Hematopoietic multipotent progenitor cell treated with erythropoietin and hydrocortisone succinate and interleukin-3 and kit ligand, for 4 days (in vitro differentiated cells): ENCODE results near the gene IKBKE.
A peak's percentile ranks its signal among the peaks of the same experiment; 100 is the strongest.

ENCODE experiments used
- DNase-seq: peaks from one replicate; pipeline ENCODE4 v3.0.0-alpha.2; 2015

Gene IKBKE

GRCh38 chr1:206455666-206456344 is 14.5 kb upstream of the IKBKE start:
- DNase-seq = peak; percentile 72

DNA sequence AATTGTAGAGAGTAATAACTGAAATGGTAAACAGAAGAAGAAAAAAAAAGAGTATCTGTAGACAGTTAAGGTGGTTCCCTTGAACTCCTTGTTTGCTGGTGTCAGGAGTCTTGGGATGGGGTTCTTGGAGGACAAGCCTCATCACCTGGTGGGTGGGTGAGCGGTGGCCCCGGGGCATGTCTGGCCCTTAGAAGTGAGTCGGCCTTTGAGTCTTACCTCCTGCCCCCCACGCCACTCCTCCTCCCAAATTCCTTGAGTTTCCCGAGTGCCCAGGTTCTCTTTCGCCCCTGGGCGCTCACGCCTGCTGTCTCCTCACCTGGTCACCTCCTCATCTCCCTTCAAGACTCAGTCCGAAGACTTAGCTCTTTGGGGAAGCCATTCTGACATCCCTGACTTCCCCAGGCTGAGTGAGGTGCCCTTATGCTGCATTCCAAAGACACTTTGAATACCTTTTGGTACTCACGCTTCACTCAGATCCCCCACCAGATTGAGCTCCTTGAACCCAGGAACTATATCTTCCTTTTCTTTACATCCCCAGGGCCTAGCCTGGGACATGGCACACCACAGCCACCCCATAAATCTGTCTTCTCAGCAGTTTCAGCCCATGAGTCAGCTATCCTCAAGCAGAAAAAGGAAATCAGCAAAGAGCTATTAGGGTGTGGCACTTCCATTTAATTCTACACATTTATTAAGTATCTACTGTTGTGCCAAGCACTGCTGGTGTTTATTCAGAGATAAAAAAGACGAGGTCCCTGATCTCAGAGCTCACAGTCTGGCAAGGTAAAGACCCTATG is 13.5 kb upstream of the IKBKE start:
- DNase-seq = peak; percentile 61

DNA sequence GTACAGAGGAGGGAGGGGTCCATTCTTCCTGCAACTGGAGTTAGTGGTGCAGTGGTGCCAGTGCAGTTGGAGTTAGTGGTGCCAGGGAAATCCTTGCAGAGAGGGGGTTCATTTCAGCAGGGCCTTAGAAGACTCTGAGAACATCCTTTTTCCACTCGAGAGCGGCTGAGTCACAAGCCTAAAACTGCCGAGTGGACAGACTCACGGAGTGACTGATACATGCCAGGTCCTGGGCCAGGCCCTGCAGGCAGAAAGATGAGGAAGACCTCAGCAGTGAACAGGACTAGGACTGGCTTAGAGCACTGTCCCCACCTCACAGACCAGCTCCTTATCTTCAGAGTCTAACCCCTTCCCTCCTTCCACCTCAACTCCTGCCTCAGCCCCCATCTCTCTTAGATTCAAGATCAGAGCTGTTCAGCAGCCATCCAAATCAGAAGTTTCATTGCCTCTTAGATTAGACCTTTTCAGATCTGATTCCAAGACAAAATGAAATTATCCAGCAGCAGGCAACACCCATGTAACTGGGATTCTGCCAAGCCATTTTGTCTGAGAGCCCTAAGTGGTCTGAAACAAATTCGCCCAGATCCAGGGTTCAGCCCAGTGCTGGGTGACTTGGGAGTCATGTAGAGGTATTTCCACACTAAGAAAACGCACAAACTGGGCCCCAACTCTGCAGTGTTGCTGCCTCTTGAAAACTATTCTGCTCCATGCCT is 12.7 kb upstream of the IKBKE start:
- DNase-seq = no peak

DNA sequence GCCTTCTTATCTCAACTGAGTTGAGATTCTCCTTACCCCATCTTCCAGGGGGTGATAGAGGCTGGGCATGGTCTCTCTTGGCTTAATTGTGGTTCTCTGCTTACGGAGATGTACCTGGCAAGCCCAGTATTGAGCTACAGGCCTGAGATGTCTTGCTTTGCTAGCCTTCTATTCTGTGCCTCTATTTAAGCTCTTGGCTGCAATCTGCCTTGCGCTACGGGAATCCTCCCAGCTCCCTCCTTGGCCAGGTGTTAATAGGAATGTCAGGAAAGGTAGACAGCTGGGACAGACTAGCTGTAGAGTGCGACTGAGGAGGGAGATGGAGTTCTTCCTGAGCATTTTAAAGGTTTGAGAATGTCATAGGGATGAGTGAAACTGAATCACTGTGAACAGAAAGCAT is 10.6 kb upstream of the IKBKE start:
- no peak for DNase-seq

DNA sequence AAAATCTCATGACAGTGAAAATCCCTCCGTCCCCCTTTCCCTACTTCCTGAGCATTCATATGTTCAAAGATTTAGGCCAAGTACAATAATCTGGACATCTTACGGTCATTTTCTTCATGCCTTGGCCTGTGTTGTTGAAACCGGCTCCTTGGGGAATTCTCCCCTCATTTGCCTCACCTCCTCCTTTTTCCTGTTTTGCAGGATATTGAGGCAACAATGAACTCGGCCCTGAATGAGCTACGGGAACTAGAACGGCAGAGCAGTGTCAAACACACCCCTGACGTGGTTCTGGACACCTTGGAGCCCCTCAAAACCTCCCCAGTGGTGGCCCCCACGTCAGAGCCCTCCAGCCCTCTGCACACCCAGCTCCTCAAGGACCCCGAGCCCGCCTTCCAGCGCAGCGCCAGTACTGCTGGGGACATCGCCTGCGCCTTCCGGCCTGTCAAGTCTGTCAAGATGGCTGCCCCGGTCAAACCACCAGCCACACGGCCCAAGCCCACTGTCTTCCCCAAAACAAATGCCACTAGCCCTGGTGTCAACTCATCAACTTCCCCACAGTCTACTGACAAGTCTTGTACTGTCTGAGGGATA is 9.3 kb upstream of the IKBKE start:
- DNase-seq = no peak

GRCh38 chr1:206461602-206462455 is 8.4 kb upstream of the IKBKE start:
- peak; percentile 86 for DNase-seq

GRCh38 chr1:206463137-206463536 is 7.1 kb upstream of the IKBKE start:
- DNase-seq = no peak

DNA sequence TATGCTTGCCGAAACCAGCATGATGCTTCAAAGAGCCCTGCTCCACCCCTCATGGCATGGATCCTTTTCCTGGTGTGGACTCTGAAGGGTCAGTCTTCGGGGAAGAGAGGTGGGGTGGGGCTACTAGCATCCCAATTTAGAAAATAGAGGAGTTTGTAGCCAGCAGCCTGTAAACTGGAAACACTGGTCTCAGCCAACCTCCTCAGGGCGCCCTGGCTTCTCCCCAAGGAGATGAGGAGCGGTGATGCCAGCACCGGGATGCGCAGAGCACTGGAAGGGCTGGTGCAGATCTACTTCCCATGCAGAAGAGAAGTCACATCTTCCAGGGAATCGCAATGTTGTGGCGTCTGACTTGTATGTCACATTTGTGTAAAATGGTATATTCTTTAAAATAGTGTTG is 6.4 kb upstream of the IKBKE start:
- DNase-seq = no peak

DNA sequence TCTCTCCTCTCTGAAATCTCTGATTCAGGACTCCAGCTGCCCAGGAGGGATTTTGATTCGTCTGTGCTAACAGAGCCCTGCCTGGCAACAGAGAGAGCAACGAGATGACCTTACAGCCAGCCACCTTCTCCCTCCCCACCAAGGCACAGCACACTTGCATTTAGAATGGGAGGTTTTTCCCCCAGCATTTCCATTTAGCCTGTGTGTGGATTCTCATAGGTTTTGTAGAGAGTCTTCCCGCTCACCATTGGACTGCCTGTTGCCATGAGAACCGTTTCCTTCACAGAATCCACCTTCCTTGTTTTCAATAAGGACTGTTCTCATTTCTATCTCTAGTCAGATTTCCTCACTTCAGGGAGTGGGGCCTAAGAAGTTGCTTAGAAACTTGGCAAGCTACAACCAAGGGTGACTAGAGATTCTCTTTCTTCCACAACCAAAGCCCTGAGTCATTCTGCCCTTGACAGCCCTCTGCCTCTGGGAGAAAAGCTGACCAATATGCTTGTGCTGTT is 5.8 kb upstream of the IKBKE start:
- peak; percentile 59 for DNase-seq

GRCh38 chr1:206465951-206466350 is 4.3 kb upstream of the IKBKE start:
- no peak for DNase-seq

DNA sequence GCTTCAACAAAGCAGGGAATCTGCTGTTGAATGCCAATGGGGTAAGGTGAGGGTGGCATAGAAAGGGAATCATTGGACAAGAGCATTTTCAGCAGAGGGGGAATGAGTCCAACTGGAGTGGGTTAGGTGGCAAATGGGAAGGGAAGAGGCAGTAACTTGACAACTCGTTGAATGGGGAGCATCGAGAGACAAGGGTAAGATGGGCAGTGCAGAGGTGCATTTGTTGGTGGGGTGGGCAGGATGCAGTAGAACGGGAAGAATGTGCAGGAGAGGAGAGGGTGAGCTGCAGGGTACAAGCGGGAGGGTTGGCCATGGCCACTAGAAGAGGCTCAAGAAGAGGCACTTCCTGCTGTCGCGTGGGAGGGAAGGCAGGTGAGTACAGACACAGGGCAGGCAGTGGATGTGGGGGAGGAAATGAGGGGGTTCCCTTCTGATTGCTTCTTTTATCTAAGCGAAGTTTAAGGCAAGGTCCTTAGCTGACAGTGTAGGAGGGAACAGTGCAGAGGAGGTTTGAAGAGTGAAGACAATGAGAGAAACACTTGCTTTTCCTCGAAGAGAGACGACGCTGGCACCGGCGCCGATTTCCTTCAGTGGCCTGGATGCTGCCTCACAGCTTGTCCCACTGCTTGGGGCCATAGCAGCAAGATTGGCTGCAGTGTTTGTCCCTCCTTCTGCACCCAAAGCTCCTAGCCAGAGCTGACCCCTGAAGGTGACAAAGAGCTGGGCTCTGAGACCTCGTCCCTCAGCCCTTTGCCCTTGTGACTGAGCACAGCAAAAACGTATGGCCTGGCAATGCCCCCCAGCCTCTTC is 3.2 kb upstream of the IKBKE start:
- DNase-seq = no peak

DNA sequence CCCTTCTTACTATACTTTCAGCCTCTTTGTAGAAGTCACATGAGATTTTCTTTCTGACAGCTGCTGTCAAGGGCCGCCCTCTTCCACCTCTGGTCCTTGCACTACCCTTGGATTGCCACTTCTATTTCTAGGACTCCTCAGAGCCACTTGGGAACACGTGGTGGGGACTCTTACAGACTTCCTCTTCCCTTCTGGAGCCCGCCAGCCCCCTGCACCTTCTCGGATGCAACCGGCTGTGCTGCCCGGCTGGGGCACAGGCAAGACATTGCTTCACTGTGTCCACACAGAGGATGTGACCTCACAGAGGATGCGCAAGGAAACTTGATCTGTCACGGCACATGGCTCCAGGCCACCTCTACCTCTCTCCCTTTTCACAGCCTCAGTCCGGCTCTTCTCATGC is 2.4 kb upstream of the IKBKE start:
- peak; percentile 84 for DNase-seq

DNA sequence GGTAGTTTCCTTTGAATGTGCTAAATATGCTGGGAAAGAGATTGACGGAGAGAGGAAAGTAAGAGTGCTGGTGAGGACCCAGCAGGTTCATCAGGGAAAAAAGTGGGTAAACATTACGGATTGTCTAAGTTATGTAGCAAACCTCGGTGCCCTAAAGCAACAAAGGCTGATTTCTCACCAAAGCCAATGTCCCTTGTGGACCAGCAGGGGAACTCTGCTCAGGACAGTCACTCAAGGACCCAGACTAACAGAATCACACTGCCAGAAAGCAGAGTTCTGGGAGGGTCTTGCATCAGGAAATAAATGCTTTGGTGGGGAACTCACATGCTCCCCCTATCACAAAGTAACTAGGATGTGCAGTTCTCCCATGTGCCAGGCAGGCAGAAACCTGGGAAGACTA is 1.7 kb upstream of the IKBKE start:
- DNase-seq = peak; percentile 37

DNA sequence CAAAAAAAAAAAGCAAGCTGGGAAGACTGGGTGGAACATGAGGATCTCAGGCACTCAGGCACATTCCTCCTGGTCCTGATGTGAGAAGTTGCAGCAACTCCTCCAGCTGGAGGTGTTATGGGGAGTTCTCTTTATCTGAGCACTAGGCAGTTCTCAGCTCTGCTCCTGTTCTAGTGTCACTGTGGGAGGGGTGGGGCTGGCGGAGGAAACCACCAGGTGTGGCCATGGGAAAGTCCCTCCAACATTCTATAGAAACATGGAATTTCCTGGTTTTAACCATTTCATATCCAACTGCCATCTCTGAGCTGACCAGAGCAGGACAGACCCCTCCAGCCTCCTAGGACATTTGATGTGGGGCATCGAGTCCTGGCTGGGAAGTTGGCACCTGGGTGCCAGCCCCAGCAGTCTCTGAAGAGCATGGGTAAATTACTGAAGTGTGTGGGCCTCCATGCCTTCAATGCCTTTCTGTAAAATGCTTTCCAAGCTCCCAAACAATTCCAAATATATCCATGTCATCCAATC is 804 bp upstream of the IKBKE start:
- DNase-seq = no peak

GRCh38 chr1:206470692-206471414 is 577 bp downstream of the IKBKE start:
- peak; percentile 66 for DNase-seq

GRCh38 chr1:206471415-206471801 is 1.1 kb downstream of the IKBKE start:
- no peak for DNase-seq

GRCh38 chr1:206472024-206472423 is 1.7 kb downstream of the IKBKE start:
- DNase-seq = no peak

DNA sequence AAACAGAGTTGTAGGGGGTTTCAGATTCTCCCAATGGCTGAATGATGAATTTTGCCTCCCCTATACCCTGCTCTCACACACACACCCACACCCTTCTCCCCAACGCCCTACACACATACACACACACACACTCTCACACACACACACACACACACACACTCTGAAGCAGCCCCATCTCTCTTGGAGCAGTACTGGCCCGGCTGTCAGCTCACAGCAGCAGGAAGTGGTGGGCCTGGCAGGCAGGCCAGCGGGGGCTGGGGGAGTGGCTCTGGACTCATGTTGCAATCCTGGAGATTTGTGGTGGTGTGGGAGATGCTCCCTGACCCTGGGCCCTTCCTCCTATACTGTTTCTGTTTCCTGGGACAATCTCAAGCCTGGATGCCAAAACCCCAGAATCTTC is 2.2 kb downstream of the IKBKE start:
- peak; percentile 85 for DNase-seq

GRCh38 chr1:206472886-206473285 is 2.6 kb downstream of the IKBKE start:
- peak; percentile 37 for DNase-seq

DNA sequence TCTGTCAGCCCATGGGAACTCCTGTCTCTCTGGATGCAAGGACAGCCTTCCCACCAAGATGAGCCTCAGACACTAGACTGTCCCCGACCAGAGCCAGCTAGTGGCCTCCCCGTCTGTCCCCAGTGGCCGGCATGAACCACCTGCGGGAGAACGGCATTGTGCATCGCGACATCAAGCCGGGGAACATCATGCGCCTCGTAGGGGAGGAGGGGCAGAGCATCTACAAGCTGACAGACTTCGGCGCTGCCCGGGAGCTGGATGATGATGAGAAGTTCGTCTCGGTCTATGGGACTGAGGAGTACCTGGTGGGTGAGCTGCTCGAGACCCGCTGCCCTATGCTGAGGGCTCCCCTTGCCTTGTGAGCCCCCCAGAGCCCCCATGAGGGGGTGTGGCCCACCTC is 5.8 kb downstream of the IKBKE start:
- no peak for DNase-seq

DNA sequence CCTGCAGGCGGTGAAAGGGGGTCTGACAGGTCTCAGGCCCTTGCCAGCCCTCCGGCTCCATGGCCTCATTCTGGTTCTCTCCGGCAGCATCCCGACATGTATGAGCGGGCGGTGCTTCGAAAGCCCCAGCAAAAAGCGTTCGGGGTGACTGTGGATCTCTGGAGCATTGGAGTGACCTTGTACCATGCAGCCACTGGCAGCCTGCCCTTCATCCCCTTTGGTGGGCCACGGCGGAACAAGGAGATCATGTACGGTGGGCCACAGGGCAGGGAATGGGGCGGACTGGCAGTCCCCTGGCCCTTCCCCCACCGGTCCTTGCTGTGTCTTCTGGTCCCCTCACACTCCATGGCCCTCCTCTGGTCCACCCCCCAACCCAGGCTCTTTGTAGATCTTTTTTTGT is 6.3 kb downstream of the IKBKE start:
- DNase-seq = no peak
